Progenitor cell of endocrine pancreas (in vitro differentiated cells): ENCODE results near the gene LPO. TPM values are rescaled to one million over a fixed set of nuclear protein-coding genes. Genes with fewer than 3 reads are reported as not detected.
A peak's percentile ranks its signal among the peaks of the same experiment; 100 is the strongest.

Source experiments
- DNase-seq: peaks from one replicate; pipeline ENCODE4 v3.0.0; 2021; ENCODE audit warnings: low spot score; ENCODE audit not compliant: unreplicated experiment
- H3K27ac Mint-ChIP-seq: 2 replicates; pipeline ENCODE4 v1.8.0; 2021; ENCODE audit warnings: mild to moderate bottlenecking, moderate library complexity, mixed read lengths
- H3K27me3 Mint-ChIP-seq: 2 replicates; pipeline ENCODE4 v1.8.0; 2021; ENCODE audit warnings: mixed read lengths
- H3K36me3 Mint-ChIP-seq: 2 replicates; pipeline ENCODE4 v1.8.0; 2022; ENCODE audit warnings: mixed read lengths; ENCODE audit not compliant: insufficient read depth
- H3K4me1 Mint-ChIP-seq: 2 replicates; pipeline ENCODE4 v1.8.0; 2021; ENCODE audit warnings: low read depth, mixed read lengths
- H3K4me3 Mint-ChIP-seq: 2 replicates; pipeline ENCODE4 v1.8.0; 2021; ENCODE audit warnings: low read depth, mild to moderate bottlenecking, moderate library complexity, mixed read lengths
- H3K9me3 Mint-ChIP-seq: 2 replicates; pipeline ENCODE4 v1.8.0; 2021; ENCODE audit warnings: low read depth, mixed read lengths
- CTCF ChIP-seq: fragments of 200-600 bp; sonication (generic); IDR thresholded peaks from one replicate; pipeline ENCODE4 v1.5.0; 2021; ENCODE audit warnings: antibody characterized with exemption, mild to moderate bottlenecking; ENCODE audit not compliant: unreplicated experiment
- total RNA-seq: library from RNA; stranded (reverse); gene quantifications from 2 replicates; pipeline ENCODE4 v1.2.1, GENCODE V29; 2021

The LPO gene
- total RNA-seq, 1 donor from 2014 or later, result not detected

GRCh38 chr17:58247511-58248363, 9.4 kb downstream of the LPO start:
- H3K9me3 Mint-ChIP-seq, result peaks cover 3% of the 10 kb centered on the region
- H3K27ac Mint-ChIP-seq, result no peak overlapping the region
- DNase-seq, result no peak
- H3K4me1 Mint-ChIP-seq, result no peaks in the 10 kb centered on the region
- TF ChIP-seq CTCF, result no peak
- H3K4me3 Mint-ChIP-seq, result no peak overlapping the region
- no peaks in the 10 kb centered on the region for H3K36me3 Mint-ChIP-seq
- H3K27me3 Mint-ChIP-seq, result peaks cover 91% of the 10 kb centered on the region

DNA sequence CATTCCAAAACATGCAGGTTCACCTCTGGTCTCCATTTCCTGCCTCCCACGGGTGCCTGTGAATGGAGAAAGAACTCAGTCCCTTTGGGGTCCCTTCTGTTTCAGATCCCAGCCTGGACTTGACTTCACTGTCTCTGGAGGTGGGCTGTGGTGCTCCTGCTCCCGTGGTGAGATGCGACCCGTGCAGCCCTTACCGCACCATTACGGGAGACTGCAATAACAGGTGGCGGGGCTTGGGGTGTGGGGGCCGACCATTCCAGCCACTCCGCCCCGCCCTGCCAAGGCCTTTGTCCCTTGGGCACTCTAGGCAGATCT, 10.5 kb downstream of the LPO start:
- DNase-seq, result no peak
- H3K9me3 Mint-ChIP-seq, result peaks cover 3% of the 10 kb centered on the region
- no peaks in the 10 kb centered on the region for H3K4me1 Mint-ChIP-seq
- H3K27me3 Mint-ChIP-seq, result peaks cover 90% of the 10 kb centered on the region
- H3K36me3 Mint-ChIP-seq, result no peaks in the 10 kb centered on the region
- H3K4me3 Mint-ChIP-seq, result no peak overlapping the region
- no peak for TF ChIP-seq CTCF
- H3K27ac Mint-ChIP-seq, result no peak overlapping the region

DNA sequence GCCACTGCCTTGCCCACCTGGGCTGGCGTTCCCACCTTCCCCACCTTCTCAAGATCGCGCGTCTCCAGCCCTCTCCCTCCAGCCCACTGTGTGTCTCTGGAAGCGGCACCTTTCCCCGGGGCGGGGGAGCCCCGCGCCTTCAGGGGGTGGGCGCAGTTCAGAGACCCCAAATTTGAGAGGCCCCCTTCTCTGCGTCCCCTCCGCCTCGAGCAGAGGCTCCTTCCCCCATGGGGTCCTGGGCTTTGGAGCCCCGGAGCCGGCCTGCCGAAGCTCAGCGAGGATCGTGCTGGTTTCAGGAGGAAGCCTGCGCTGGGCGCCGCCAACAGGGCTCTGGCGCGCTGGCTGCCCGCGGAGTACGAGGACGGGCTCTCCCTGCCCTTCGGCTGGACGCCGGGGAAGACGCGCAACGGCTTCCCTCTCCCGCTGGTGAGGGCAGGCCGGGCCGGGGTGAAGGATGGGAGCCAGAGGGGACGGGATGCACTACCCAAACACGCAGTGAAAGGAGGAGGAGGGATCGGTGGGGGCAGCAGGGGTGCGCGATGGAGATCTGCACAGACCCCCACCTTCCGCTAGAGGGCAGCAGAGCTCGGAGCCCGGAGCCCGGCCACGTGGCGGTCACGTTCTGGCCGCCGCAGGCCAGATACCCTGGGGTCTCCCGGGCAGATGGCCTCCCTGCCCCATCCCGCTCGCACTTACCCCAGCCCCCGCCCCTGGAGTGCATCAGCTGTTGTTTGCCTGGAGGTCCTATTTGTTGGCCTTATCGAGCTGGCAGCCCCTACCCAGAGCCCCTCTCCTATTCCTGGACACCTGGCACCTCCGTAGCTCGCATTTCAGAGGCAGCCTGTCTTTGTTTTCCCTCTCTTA, 11.1 kb downstream of the LPO start:
- H3K4me3 Mint-ChIP-seq, result peak overlapping the region; percentile 59

GRCh38 chr17:58250344-58251011, 12.1 kb downstream of the LPO start:
- peaks cover 85% of the 10 kb centered on the region for H3K27me3 Mint-ChIP-seq
- TF ChIP-seq CTCF, result no peak
- H3K36me3 Mint-ChIP-seq, result no peaks in the 10 kb centered on the region
- H3K4me3 Mint-ChIP-seq, result no peak overlapping the region
- H3K4me1 Mint-ChIP-seq, result no peaks in the 10 kb centered on the region
- DNase-seq, result no peak
- peaks cover 3% of the 10 kb centered on the region for H3K9me3 Mint-ChIP-seq
- H3K27ac Mint-ChIP-seq, result no peak overlapping the region

More for the DNA sequence above, 11.1 kb downstream of the LPO start:
- peaks cover 88% of the 10 kb centered on the region for H3K27me3 Mint-ChIP-seq
- H3K27ac Mint-ChIP-seq, result no peak overlapping the region
- peak; percentile 95 for TF ChIP-seq CTCF
- H3K36me3 Mint-ChIP-seq, result no peaks in the 10 kb centered on the region
- H3K4me1 Mint-ChIP-seq, result no peaks in the 10 kb centered on the region
- H3K9me3 Mint-ChIP-seq, result peaks cover 3% of the 10 kb centered on the region
- peak; percentile 71 for DNase-seq

- no peaks in the 10 kb centered on the region for H3K36me3 Mint-ChIP-seq
- DNase-seq, result no peak
- no peak overlapping the region for H3K4me3 Mint-ChIP-seq
- no peaks in the 10 kb centered on the region for H3K4me1 Mint-ChIP-seq
- TF ChIP-seq CTCF, result no peak
- H3K27ac Mint-ChIP-seq, result no peak overlapping the region
- peaks cover 3% of the 10 kb centered on the region for H3K9me3 Mint-ChIP-seq
- peaks cover 81% of the 10 kb centered on the region for H3K27me3 Mint-ChIP-seq
Measured at GRCh38 chr17:58252141-58252540, 13.8 kb downstream of the LPO start.
